ENCODE measurements around the gene TOX3. TPM values are rescaled to one million over a fixed set of nuclear protein-coding genes. Genes with fewer than 3 reads are reported as not detected.

Gene TOX3
- total and polyA plus RNA-seq, 2 of the 13 experiments (the other 11 are each of a cell fraction or from before 2014, with no cell fraction given), result 14.5 to 98.6 TPM

DNA sequence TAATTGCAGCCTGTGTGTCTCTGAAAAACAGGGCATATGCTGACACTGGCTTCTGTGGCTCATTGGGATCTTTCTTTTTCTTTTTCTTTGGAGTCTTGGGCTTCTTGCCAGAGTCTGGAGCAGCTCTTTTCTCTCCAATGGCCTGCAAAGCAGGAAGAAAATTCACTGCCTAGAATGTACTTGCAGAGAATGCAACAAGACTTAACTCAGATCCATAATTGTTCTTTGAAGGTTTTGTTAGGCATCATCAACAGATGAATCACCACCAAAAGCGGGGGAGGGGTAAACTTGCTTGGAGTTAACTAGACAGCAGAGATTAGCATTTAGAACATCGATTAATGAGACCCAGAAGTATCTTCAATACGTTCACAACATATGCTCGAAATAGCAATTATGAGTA, 100.9 kb downstream of the TOX3 start:
- DNase-seq (ENCODE audit: low spot score), result peak; percentile 16
- intact Hi-C loops (cut with micrococcal nuclease; ENCODE audit: unreplicated experiment), result no loop called here
- no peak overlapping the region for H2AFZ ChIP-seq (ENCODE audit: low read length)
- H4K20me1 ChIP-seq (ENCODE audit: insufficient read depth, low read length), result no peaks in the 10 kb centered on the region
- ChIA-PET CTCF (ENCODE audit: low intra/inter-chr PET ratio, low total read pairs) (no interaction called here), POLR2A (no interaction called here)
- in situ Hi-C loops (cut with HindIII; ENCODE audit: extremely low pct_ligation_motif_present, low pct_unique_long_range_greater_than_20kb), result loop anchor here (25.0 kb wide), 1 partner anchor 416 kb away; no protein-coding TSS in a partner anchor
- 96% methylated on average over 4 of the region's 4 CpGs for WGBS (ENCODE audit: low lambda C conversion rate)
- no peak overlapping the region for H3K4me2 ChIP-seq (ENCODE audit: low read depth, low read length)
- peaks cover 28 to 80% of the 10 kb centered on the region in 2 experiments for H3K36me3 ChIP-seq (replicated peaks in 1 of 2; ENCODE audit: control insufficient read depth in 1 of 2, insufficient read depth in 2 of 2, low read length in 2 of 2)
- H3K27me3 ChIP-seq (ENCODE audit: control insufficient read depth in 1 of 2, insufficient read depth in 2 of 2, low read length in 2 of 2), result no peaks in the 10 kb centered on the region
- no TSS peak for BruUV-seq (replicated peaks)
- FAIRE-seq, result no peak
- H3K79me2 ChIP-seq (ENCODE audit: insufficient read depth, low read length), result peaks cover 15% of the 10 kb centered on the region
- no peak overlapping the region for H3K9ac ChIP-seq (ENCODE audit: insufficient read depth, low read depth, low read length)
- ATAC-seq, result no peak
- no peak overlapping the region for H3K27ac ChIP-seq (ENCODE audit: extremely low read length, insufficient read depth, low read length)
- TF ChIP-seq CENPT (CRISPR knock-in tag; IDR thresholded peaks at IDR 0.05; ENCODE audit: low read depth) (no peak), FOSL2 (CRISPR knock-in tag; IDR thresholded peaks at IDR 0.05) (peak; percentile 56), RBM22 (optimal IDR thresholded peaks at IDR 0.05; ENCODE audit: low read length) (peak; percentile 62)
- TF ChIP-seq, protein P1, sequence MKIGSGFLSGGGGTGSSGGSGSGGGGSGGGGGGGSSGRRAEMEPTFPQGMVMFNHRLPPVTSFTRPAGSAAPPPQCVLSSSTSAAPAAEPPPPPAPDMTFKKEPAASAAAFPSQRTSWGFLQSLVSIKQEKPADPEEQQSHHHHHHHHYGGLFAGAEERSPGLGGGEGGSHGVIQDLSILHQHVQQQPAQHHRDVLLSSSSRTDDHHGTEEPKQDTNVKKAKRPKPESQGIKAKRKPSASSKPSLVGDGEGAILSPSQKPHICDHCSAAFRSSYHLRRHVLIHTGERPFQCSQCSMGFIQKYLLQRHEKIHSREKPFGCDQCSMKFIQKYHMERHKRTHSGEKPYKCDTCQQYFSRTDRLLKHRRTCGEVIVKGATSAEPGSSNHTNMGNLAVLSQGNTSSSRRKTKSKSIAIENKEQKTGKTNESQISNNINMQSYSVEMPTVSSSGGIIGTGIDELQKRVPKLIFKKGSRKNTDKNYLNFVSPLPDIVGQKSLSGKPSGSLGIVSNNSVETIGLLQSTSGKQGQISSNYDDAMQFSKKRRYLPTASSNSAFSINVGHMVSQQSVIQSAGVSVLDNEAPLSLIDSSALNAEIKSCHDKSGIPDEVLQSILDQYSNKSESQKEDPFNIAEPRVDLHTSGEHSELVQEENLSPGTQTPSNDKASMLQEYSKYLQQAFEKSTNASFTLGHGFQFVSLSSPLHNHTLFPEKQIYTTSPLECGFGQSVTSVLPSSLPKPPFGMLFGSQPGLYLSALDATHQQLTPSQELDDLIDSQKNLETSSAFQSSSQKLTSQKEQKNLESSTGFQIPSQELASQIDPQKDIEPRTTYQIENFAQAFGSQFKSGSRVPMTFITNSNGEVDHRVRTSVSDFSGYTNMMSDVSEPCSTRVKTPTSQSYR (CRISPR knock-in tag; IDR thresholded peaks at IDR 0.05; ENCODE audit: borderline replicate concordance), result peak; percentile 78; the same call in 1 of the 2 replicates
- H3K4me1 ChIP-seq (ENCODE audit: insufficient read depth, low read length), result peaks cover 18% of the 10 kb centered on the region
- no peaks in the 10 kb centered on the region for H3K9me3 ChIP-seq (ENCODE audit: low read length)
- H3K4me3 ChIP-seq (replicated peaks in 1 of 3; ENCODE audit: insufficient read depth in 1 of 3, low read depth in 2 of 3, low read length in 3 of 3), result no peak overlapping the region

- ChIA-PET POLR2A (no interaction called here), CTCF (ENCODE audit: low intra/inter-chr PET ratio, low total read pairs) (no interaction called here)
- BruUV-seq (replicated peaks), result no TSS peak
- FAIRE-seq, result no peak
- H3K9ac ChIP-seq (ENCODE audit: insufficient read depth, low read depth, low read length), result no peak overlapping the region
- H3K4me2 ChIP-seq (ENCODE audit: low read depth, low read length), result no peak overlapping the region
- H3K4me1 ChIP-seq (ENCODE audit: insufficient read depth, low read length), result peaks cover 10% of the 10 kb centered on the region
- H3K9me3 ChIP-seq (ENCODE audit: low read length), result no peaks in the 10 kb centered on the region
- no peak overlapping the region for H3K27ac ChIP-seq (ENCODE audit: extremely low read length, insufficient read depth, low read length)
- TF ChIP-seq TCF7 (IDR thresholded peaks at IDR 0.05; ENCODE audit: low read depth), result no peak
- TF ChIP-seq ZNF468 (CRISPR knock-in tag; IDR thresholded peaks at IDR 0.05), result no peak
- no peak for TF ChIP-seq ZNF121 (CRISPR knock-in tag; IDR thresholded peaks at IDR 0.05)
- TF ChIP-seq KLF9 (CRISPR knock-in tag; IDR thresholded peaks at IDR 0.05; ENCODE audit: low read depth), result no peak
- no peak for TF ChIP-seq AKNA (CRISPR knock-in tag; IDR thresholded peaks at IDR 0.05; ENCODE audit: borderline replicate concordance)
- H3K79me2 ChIP-seq (ENCODE audit: insufficient read depth, low read length), result peaks cover 1% of the 10 kb centered on the region
- in situ Hi-C loops (cut with HindIII; ENCODE audit: extremely low pct_ligation_motif_present, low pct_unique_long_range_greater_than_20kb) (loop anchor here (25.0 kb wide), 1 partner anchor 420 kb away; no protein-coding TSS in a partner anchor), intact Hi-C loops (cut with micrococcal nuclease; ENCODE audit: unreplicated experiment) (no loop called here)
- 96% methylated on average over 3 of the region's 3 CpGs for WGBS (ENCODE audit: low lambda C conversion rate)
- no peak overlapping the region for H3K4me3 ChIP-seq (replicated peaks in 1 of 3; ENCODE audit: insufficient read depth in 1 of 3, low read depth in 2 of 3, low read length in 3 of 3)
- no peak for ATAC-seq
- H3K36me3 ChIP-seq (replicated peaks in 1 of 2; ENCODE audit: control insufficient read depth in 1 of 2, insufficient read depth in 2 of 2, low read length in 2 of 2), result peaks cover 32 to 74% of the 10 kb centered on the region in 2 experiments
- no peaks in the 10 kb centered on the region; the same call in 1 of the 2 replicates for H4K20me1 ChIP-seq (ENCODE audit: insufficient read depth, low read length)
- H3K27me3 ChIP-seq (ENCODE audit: control insufficient read depth in 1 of 2, insufficient read depth in 2 of 2, low read length in 2 of 2), result no peaks in the 10 kb centered on the region
- no peak for DNase-seq (ENCODE audit: low spot score)
- H2AFZ ChIP-seq (ENCODE audit: low read length), result no peak overlapping the region
These were observed 105.1 kb downstream of the TOX3 start for GRCh38 chr16:52441886-52442285.
